ENCODE results near the gene RETREG1. TPM values are rescaled to one million over a fixed set of nuclear protein-coding genes. Genes with fewer than 3 reads are reported as not detected.

The RETREG1 gene
- total and polyA plus RNA-seq, 2 experiments from 2014 or later = 2.3 to 3.6 TPM

GRCh38 chr5:16525651-16526050 lies 91.1 kb downstream of the RETREG1 start:
- Histone ChIP-seq H3K36me3 (ENCODE audit: insufficient read depth) (no peaks in the 10 kb centered on the region), H2AFZ (no peak overlapping the region), H3F3A (replicated peaks; ENCODE audit: low read depth) (no peaks in the 10 kb centered on the region), H3K27me3 (ENCODE audit: insufficient read depth) (no peaks in the 10 kb centered on the region), H3K9me2 (ENCODE audit: insufficient read depth) (no peaks in the 10 kb centered on the region), H3K79me2 (replicated peaks; ENCODE audit: insufficient read depth) (no peaks in the 10 kb centered on the region), H4K20me1 (replicated peaks; ENCODE audit: insufficient read depth) (no peaks in the 10 kb centered on the region), H3K4me1 (ENCODE audit: insufficient read depth) (no peaks in the 10 kb centered on the region), H3K4me2 (no peak overlapping the region), H3K27ac (ENCODE audit: low read depth) (no peak overlapping the region), H3K4me3 (no peak overlapping the region)
- no peak for TF ChIP-seq POLR2AphosphoS5 (IDR thresholded peaks at IDR 0.05; ENCODE audit: low read depth)
- no peak for TF ChIP-seq STAT1 (IDR thresholded peaks at IDR 0.05; ENCODE audit: unreplicated experiment)
- no peak for TF ChIP-seq ZNF462 (CRISPR knock-in tag; IDR thresholded peaks at IDR 0.05)
- TF ChIP-seq JUNB (IDR thresholded peaks at IDR 0.05; ENCODE audit: unreplicated experiment) = no peak
- no peak for TF ChIP-seq NANOG (IDR thresholded peaks at IDR 0.05; ENCODE audit: borderline replicate concordance)
- no peak for TF ChIP-seq ZNF114 (CRISPR knock-in tag; IDR thresholded peaks at IDR 0.05)
- TF ChIP-seq CREB1 (CRISPR knock-in tag; IDR thresholded peaks at IDR 0.05; ENCODE audit: low read depth) = no peak
- no peak for TF ChIP-seq CTCF (conservative IDR thresholded peaks at IDR 0.05; ENCODE audit: low read depth in 2 of 2)
- TF ChIP-seq REST (IDR thresholded peaks at IDR 0.05; ENCODE audit: unreplicated experiment) = no peak
- no peak for TF ChIP-seq EZH2phosphoT487 (IDR thresholded peaks at IDR 0.05; ENCODE audit: unreplicated experiment)
- no peak for TF ChIP-seq ZNF331 (CRISPR knock-in tag; IDR thresholded peaks at IDR 0.05; ENCODE audit: low read depth)
- no peak for TF ChIP-seq EZH2 (IDR thresholded peaks at IDR 0.05; ENCODE audit: low read depth, unreplicated experiment)
- TF ChIP-seq ETS1 (IDR thresholded peaks at IDR 0.05) = no peak
- no peak for DNase-seq (ENCODE audit: low spot score)
- Mint-ChIP-seq H3K9me3 (no peaks in the 10 kb centered on the region), H3K4me3 (no peak overlapping the region), H3K27me3 (ENCODE audit: insufficient read depth, low read depth, poor library complexity) (peaks cover 6% of the 10 kb centered on the region), H3K36me3 (ENCODE audit: low read depth) (no peaks in the 10 kb centered on the region), H3K4me1 (no peaks in the 10 kb centered on the region; the same call in 2 of the 3 replicates), H3K27ac (no peak overlapping the region)
- ATAC-seq = no peak

Measured in GM23338 (cell line).